DMS 273 (cell line): ENCODE data around the gene SYPL2.
"Not testable (repeated sequence)": the region's sequence is repeated elsewhere in the genome, so short reads cannot be mapped to it uniquely, and the experiment has no call there.

Experiments
- DNase-seq: peaks from one replicate; lab custom pipeline; 2025; ENCODE audit not compliant: unreplicated experiment; lab: John Stamatoyannopoulos, UW

SYPL2 gene

DNA sequence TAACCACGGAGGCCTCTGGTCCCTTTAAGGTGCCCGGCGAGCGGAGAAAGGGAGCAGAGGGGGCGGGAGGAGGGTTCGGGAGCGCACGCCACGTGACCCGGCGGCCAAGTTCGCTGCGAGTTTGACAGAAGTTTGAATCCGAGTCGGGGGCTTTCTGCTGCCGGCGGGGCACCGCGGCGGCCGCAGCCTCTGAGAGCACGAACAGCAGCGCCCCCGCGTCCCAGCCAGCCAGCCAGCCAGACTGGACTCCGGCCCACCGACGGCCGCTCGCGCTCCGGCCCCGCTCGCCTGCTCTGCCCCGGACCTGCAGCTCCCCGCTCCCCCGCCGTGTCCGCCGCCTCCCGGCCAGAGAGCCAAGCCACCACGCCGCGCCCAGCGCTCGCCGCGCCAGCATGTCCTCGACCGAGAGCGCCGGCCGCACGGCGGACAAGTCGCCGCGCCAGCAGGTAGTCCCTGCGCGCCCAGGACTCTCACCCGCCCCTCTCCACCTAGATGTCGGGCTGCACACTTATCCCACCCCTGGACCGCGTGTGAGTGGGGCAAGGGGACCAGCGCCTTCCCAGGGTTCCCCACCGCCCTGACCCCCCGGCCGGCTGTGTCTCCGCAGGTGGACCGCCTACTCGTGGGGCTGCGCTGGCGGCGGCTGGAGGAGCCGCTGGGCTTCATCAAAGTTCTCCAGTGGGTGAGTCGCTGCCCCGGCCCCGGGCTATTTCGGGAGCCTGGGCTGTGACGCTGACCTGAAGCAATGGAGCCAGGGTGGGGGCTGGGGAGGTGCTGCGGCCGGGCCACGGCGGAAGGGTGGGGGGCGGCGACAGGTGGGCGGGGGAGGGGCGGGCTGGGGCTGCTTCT lies at the start of gene SYPL2:
TSS of gene SYPL2 (plus strand) at position 95 of the 849 bp plus-strand sequence. CDS start at position 393, 298 bp downstream.
- peak; percentile 67 for DNase-seq

- no peak for DNase-seq
These were observed 42.8 kb upstream of the SYPL2 start for GRCh38 chr1:109423498-109423897.

GRCh38 chr1:109425391-109426280 lies 40.7 kb upstream of the SYPL2 start:
- peak; percentile 75 for DNase-seq

GRCh38 chr1:109426281-109427170 lies 39.8 kb upstream of the SYPL2 start, which contains the start of gene PSMA5:
PSMA5 (minus strand) TSS chr1:109426448; CDS start chr1:109426330, 118 bp downstream.
- DNase-seq = peak; percentile 99

DNA sequence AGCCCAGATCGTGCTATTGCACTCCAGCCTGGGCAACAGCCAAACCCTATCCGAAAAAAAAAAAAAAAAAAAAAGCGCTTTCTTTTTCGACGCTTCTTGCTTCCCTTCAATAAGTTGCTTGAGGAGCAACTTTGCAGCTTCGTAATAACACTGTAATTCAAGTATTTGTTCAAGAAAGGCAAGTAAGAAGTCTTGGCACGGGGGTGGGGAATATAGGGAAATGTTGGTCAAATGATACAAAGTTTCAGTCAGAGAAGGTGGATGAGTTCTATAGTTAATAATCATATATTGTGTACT lies 39.2 kb upstream of the SYPL2 start:
- DNase-seq = no peak

- DNase-seq = peak; percentile 71
These were observed 34.0 kb upstream of the SYPL2 start for GRCh38 chr1:109432336-109432735.

DNA sequence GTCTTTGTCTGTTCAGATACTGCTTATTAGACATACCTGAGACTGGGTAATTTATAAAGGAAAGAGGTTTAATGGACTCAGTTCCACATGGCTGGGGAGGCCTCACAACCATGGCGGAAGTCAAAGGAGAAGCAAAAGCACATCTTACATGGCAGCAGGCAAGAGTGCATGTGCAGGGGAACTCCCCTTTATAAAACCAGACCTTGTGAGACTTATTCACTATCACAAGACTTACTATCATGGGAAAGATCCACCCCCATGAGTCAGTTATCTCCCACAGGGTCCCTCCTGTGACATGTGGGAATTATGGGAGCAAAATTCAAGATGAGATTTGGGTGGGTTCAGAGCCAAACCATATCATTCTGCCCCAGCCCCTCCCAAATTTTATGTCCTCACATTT lies 33.0 kb upstream of the SYPL2 start:
- no peak for DNase-seq

- DNase-seq = no peak
These were observed 31.9 kb upstream of the SYPL2 start for GRCh38 chr1:109434484-109434883.

GRCh38 chr1:109438798-109439297 lies 27.5 kb upstream of the SYPL2 start:
- DNase-seq = no peak

DNA sequence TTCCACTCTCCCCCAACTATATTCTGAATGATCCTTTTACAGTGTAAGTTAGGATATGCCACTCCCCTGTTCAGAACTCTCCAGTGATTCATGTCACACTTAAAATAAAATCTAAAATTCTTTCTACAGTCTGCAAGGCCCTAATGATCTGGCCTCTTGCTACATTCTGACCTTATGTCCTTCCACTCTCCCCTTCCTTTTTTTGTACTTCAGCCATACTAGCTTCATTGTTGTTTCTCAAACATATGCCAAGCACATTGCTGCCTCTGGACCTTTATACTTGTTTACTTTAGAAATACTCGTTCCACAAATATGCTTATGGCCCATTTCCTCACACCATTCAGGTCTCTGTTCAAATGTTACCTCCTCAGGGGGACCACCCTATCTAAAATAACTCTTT lies 25.3 kb upstream of the SYPL2 start:
- no peak for DNase-seq

- DNase-seq = no peak
These were observed 22.9 kb upstream of the SYPL2 start for GRCh38 chr1:109443476-109443875.

DNA sequence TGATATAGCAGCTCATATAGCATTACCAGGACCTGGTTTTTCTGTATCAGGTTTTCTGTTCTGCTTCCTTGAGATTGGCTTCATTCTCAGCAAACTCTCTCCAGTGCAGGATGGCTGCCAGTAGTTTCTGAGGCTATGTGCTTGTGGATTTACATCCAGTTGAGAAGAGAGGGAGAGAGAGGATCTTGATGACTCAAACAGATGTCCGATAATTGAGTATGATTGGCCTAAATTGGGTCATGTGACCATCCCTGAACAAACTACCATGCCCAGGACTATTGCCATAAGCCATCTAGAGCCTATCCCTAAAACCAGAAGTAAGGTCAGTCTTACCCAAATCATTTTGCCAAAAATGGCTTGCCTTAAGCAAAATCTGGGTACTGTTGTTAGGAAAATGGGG lies 22.0 kb upstream of the SYPL2 start:
- DNase-seq = no peak

DNA sequence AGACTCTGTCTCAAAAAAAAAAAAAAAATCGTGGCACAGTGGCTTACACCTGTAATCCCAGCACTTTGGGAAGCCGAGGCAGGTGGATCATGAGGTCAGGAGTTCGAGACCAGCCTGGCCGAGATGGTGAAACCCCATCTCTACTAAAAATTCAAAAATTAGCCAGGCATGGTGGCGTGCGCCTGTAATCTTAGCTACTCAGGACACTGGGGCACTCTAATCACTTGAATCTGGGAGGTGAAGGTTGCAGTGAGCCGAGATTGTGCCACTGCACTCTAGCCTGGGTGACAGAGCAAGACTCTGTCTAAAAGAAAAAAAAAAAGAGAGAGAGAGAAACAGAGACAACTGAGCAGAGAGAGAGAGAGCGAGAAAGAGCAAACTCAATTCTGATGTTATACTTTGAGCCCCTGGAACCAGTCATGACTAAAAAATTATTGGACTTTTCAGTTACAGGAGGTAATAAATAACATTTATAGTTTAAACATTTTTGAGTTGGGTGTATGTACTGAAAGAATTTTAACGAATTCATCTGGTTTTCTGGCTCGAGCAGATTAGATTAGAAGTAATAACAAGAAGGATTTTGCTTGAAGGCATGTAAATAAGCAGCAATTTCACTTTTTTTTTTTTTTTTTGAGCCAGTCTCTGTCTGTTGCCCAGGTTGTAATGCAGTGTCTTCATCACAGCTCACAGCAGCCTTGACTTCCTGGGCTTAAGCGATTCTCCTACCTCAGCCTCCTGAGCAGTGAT lies 20.2 kb upstream of the SYPL2 start:
- not testable (repeated sequence) for DNase-seq

GRCh38 chr1:109447524-109447923 lies 18.8 kb upstream of the SYPL2 start:
- DNase-seq = no peak

DNA sequence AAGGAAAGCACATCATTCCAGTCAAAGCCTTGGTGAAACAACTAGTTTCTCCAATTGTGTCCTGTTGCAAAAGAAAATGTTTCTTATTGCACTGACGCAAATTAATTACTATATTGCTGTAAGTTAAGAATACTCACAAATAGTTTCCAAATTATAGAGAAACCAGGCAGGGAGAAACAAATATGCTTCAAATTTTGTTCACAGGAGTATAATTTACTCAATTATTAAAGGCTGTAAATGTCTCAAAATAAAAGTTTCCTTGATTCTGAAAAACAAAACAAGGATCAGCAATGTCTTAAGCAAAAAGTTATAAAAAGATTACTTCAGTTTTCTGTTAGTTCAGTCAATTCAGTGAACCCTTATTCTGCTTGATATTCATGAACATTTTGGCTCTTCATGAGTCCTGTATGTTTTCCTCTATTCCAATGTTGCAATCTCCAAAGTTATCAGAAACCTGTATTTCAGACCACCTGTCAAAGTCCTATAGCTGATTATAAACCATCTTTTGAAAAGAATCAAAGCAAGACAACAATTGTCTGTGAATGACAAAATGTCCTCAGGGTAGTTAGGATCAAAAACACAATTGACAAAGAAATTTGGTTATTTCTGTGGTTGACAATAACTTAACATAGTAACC lies 11.7 kb upstream of the SYPL2 start:
- DNase-seq = no peak

DNA sequence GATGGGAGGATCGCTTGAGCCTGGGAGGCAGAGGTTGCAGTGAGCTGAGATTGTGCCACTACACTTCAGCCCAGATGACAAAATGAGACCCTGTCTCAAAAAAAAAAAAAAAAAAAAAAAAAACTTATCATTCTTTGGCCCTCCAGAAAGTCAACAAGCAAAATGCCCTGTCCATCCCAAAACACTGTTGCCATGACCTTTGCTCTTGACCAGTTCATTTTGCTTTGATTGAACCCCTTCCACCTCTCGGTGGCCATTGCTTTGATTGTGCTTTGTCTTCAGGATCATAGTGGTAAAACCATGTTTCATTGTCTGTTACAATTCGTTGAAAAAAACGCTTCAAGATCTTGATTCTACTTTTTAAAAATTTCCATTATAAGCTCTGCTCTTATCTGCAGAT lies 8.5 kb upstream of the SYPL2 start:
- DNase-seq = no peak

DNA sequence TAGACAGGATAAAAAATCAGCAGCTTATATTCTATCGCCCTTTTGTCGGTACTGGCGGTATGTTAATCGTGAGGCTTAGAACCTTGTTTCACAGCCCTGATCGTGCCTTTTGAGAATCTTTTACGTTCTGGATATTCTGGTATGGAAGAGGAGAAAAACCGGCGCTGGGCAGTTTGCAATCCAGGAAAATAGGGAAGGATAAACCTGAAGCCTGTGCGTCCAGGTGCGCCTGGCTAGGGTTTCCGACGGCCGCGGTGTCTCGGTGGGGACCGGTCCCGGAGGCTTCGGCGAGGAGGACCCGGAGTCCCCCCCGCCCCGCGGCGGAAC lies 258 bp upstream of the SYPL2 start:
- peak; percentile 64 for DNase-seq

DNA sequence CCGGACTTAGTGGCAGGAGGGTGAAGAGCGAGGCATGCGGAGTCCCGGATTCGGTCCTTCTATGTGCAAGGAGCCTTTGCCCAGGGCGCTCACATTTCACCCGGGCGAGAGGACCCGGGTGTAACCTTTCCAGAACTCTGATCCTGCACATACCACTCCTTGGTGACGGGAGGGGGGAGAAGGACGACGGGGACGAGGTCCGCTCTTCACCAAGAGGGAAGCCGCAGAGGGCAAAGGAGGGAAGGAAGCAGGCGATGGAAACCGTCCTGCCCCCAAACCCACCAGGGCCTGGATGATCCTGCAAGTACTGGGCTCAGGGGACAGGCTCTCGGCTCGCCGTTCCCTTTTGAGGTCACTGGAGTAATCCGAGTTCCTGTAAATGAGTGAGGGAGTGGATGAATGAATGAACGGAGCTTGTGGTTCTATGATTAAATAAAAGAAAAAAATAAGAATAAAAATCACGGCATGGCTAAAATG lies 993 bp downstream of the SYPL2 start:
- DNase-seq = no peak

DNA sequence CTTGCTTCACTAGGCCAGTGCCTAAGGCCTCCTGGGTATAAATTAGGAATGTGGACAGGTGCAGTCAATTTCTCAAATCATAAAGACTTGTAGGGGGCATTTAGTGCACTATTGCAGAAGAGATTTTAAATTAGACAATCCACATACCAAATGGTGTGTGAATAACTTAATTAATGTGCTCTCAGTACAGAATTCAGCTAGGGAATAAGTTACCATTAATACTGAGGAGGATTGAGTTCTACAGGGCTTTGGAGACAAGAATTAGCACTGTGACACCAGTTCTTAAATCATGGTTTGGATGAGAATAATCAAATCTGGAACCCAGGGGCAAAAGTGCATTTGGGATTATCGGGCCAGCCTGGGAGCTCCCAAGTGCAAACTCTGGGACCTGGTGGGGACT lies 1.7 kb downstream of the SYPL2 start:
- DNase-seq = no peak

DNA sequence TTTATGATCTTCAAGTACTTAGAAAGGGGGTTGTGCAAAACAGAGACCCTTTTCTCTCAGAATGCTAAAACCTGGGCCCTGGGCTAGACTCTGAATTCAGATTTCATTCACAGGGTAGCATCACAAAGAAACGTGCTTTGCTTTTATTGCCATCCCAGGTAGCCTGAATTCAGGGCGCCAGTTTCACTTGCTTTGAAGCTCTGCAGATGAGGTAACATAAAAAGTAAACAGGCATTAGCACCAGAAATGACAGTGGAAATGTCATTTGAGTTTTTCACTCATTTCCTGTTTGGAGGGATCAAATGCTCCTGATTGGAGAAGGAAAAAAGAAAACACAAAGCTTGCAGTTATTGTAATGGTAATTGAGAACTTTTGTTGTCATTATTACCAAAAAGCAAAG lies 2.6 kb downstream of the SYPL2 start:
- no peak for DNase-seq
